GM23338 (cell line): ENCODE measurements around the gene FXYD6. TPM values are rescaled to one million over a fixed set of nuclear protein-coding genes. Genes with fewer than 3 reads are reported as not detected.

Experiments used
- ATAC-seq: fragments of 200-7000 bp; cut with Tn5 transposase; 3 replicates; pipeline ENCODE4 v1.9.1; 2020
- DNase-seq: peaks from one replicate; pipeline ENCODE4 v3.0.0-alpha.2; 2015; ENCODE audit warnings: low spot score
- H2AFZ ChIP-seq: fragments of 200-600 bp; sonication (generic); 2 replicates; pipeline ENCODE4 v1.8.0; 2016; ENCODE audit warnings: antibody characterized with exemption, mild to moderate bottlenecking, moderate library complexity
- H3F3A ChIP-seq: fragments of 200-600 bp; sonication (generic); replicated peaks from 2 replicates; pipeline ENCODE4 v1.8.0; 2017; ENCODE audit warnings: antibody characterized with exemption, mixed run types, low read depth
- H3K27ac ChIP-seq: fragments of 200-600 bp; sonication (generic); 2 replicates; pipeline ENCODE4 v1.6.1; 2016; ENCODE audit warnings: low read depth
- H3K27me3 ChIP-seq: fragments of 200-600 bp; sonication (generic); 2 replicates; pipeline ENCODE4 v1.8.0; 2016; ENCODE audit warnings: mild to moderate bottlenecking, mixed run types, moderate library complexity; ENCODE audit not compliant: insufficient read depth
- H3K36me3 ChIP-seq: fragments of 200-600 bp; sonication (generic); 2 replicates; pipeline ENCODE4 v1.8.0; 2016; ENCODE audit warnings: mild to moderate bottlenecking; ENCODE audit not compliant: insufficient read depth
- H3K4me1 ChIP-seq: fragments of 200-600 bp; sonication (generic); 2 replicates; pipeline ENCODE4 v1.8.0; 2016; ENCODE audit warnings: mild to moderate bottlenecking, moderate library complexity; ENCODE audit not compliant: insufficient read depth
- H3K4me2 ChIP-seq: fragments of 200-600 bp; sonication (generic); 2 replicates; pipeline ENCODE4 v1.7.1; 2017; ENCODE audit warnings: mixed run types
- H3K4me3 ChIP-seq: fragments of 200-600 bp; sonication (generic); 2 replicates; pipeline ENCODE4 v1.6.1; 2016; ENCODE audit warnings: mixed run types
- H3K79me2 ChIP-seq: fragments of 200-600 bp; sonication (generic); replicated peaks from 2 replicates; pipeline ENCODE4 v1.8.0; 2017; ENCODE audit warnings: mild to moderate bottlenecking; ENCODE audit not compliant: insufficient read depth
- H3K9me2 ChIP-seq: fragments of 200-600 bp; sonication (generic); 2 replicates; pipeline ENCODE4 v1.8.0; 2017; ENCODE audit not compliant: insufficient read depth
- H4K20me1 ChIP-seq: fragments of 200-600 bp; sonication (generic); replicated peaks from 2 replicates; pipeline ENCODE4 v1.8.0; 2017; ENCODE audit warnings: mild to moderate bottlenecking; ENCODE audit not compliant: insufficient read depth
- H3K27ac Mint-ChIP-seq: 2 replicates; pipeline ENCODE4 v1.8.0; 2020; ENCODE audit warnings: inconsistent platforms, mild to moderate bottlenecking, moderate library complexity, mixed read lengths
- H3K27me3 Mint-ChIP-seq: 3 replicates; pipeline ENCODE4 v1.8.0; 2022; ENCODE audit warnings: low read depth, mild to moderate bottlenecking, moderate library complexity, mixed read lengths, inconsistent platforms; ENCODE audit not compliant: insufficient read depth, poor library complexity
- H3K36me3 Mint-ChIP-seq: 3 replicates; pipeline ENCODE4 v1.8.0; 2021; ENCODE audit warnings: low read depth, mild to moderate bottlenecking, inconsistent platforms, moderate library complexity, mixed read lengths
- H3K4me1 Mint-ChIP-seq: 3 replicates; pipeline ENCODE4 v1.8.0; 2020; ENCODE audit warnings: mild to moderate bottlenecking, inconsistent platforms, mixed read lengths
- H3K4me3 Mint-ChIP-seq: 3 replicates; pipeline ENCODE4 v1.8.0; 2021; ENCODE audit warnings: moderate library complexity, mild to moderate bottlenecking, inconsistent platforms, mixed read lengths
- H3K9me3 Mint-ChIP-seq: 3 replicates; pipeline ENCODE4 v1.8.0; 2020; ENCODE audit warnings: moderate library complexity, mild to moderate bottlenecking, inconsistent platforms, mixed read lengths
- EZH2phosphoT487 ChIP-seq: fragments of 200-600 bp; sonication (generic); IDR thresholded peaks from one replicate; pipeline ENCODE4 v1.8.1; 2018; ENCODE audit warnings: antibody characterized with exemption; ENCODE audit not compliant: unreplicated experiment
- JUNB ChIP-seq: IDR thresholded peaks from one replicate; pipeline ENCODE4 v1.6.1; 2016; ENCODE audit warnings: antibody characterized with exemption; ENCODE audit not compliant: unreplicated experiment
- ZNF114 ChIP-seq: fragments of 250-450 bp; sonication (Bioruptor Pico); IDR thresholded peaks from 2 replicates; pipeline ENCODE4 v1.5.0; 2020; ENCODE audit warnings: mild to moderate bottlenecking, moderate library complexity
- ZNF331 ChIP-seq: fragments of 250-450 bp; sonication (Bioruptor Pico); IDR thresholded peaks from 2 replicates; pipeline ENCODE4 v1.5.0; 2020; ENCODE audit warnings: low read depth, mild to moderate bottlenecking, moderate library complexity
- polyA plus RNA-seq: library from polyadenylated mRNA; unstranded; fragments of >200 nt; fragmentation: Nextera tagmentation; extraction: Ambion mirVana; gene quantifications from 2 replicates; pipeline ENCODE4 v1.2.1, GENCODE V29; 2016
- total RNA-seq: library from RNA; depleted of rRNA; stranded (reverse); fragments of >200 nt; shearing (Covaris generic); gene quantifications from 2 replicates; pipeline ENCODE4 v1.2.3, GENCODE V29; 2014
- TF ChIP-seq, protein P1 (sequence below): fragments of 250-450 bp; sonication (Bioruptor Pico); IDR thresholded peaks from 2 replicates; pipeline ENCODE4 v1.5.0; 2020; ENCODE audit warnings: mild to moderate bottlenecking, moderate library complexity

Gene FXYD6
- total and polyA plus RNA-seq, 2 experiments from 2014 or later = 26.2 to 30.7 TPM

DNA sequence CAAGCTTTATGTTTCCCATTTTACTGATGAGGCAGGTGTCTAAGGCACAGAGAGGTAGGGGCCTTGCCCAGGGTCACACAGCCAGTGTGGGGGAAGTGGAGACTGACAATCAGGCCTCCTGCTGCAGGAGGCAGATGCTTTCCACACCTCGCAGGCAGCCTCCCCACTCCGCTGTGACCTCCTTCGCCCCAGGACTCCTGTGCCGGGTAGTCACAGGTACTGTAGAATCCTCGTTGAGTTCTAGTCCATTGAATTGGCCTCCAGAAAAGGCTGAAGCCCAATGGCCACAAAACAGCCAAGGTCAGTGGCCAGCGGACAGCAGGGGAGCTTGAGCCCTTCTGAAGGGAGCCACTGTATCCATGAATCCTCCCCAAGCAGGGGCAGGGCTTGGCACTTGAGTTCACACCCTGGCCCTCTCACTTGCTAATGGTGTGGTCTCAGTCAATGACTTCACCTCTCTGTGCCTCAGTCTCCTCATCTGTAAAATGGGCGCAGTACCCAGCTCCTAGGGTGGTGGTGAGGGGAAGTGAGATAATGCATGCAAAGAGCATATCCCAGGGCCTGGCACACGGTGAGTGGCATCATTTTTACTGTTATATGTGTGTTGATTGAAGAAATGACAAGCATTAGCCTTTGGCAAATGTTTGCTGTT is 50.8 kb downstream of the FXYD6 start:
- H3K27ac ChIP-seq = no peak overlapping the region
- H3K4me1 ChIP-seq = peaks cover 8% of the 10 kb centered on the region; the same call in 1 of the 2 replicates
- DNase-seq (no peak), ATAC-seq (no peak)
- H4K20me1 ChIP-seq = no peaks in the 10 kb centered on the region
- peaks cover 26% of the 10 kb centered on the region for H3K27me3 Mint-ChIP-seq
- H3F3A ChIP-seq = no peaks in the 10 kb centered on the region
- TF ChIP-seq EZH2phosphoT487 (no peak), ZNF331 (no peak), JUNB (no peak), ZNF114 (CRISPR knock-in tag) (no peak)
- TF ChIP-seq, protein P1, sequence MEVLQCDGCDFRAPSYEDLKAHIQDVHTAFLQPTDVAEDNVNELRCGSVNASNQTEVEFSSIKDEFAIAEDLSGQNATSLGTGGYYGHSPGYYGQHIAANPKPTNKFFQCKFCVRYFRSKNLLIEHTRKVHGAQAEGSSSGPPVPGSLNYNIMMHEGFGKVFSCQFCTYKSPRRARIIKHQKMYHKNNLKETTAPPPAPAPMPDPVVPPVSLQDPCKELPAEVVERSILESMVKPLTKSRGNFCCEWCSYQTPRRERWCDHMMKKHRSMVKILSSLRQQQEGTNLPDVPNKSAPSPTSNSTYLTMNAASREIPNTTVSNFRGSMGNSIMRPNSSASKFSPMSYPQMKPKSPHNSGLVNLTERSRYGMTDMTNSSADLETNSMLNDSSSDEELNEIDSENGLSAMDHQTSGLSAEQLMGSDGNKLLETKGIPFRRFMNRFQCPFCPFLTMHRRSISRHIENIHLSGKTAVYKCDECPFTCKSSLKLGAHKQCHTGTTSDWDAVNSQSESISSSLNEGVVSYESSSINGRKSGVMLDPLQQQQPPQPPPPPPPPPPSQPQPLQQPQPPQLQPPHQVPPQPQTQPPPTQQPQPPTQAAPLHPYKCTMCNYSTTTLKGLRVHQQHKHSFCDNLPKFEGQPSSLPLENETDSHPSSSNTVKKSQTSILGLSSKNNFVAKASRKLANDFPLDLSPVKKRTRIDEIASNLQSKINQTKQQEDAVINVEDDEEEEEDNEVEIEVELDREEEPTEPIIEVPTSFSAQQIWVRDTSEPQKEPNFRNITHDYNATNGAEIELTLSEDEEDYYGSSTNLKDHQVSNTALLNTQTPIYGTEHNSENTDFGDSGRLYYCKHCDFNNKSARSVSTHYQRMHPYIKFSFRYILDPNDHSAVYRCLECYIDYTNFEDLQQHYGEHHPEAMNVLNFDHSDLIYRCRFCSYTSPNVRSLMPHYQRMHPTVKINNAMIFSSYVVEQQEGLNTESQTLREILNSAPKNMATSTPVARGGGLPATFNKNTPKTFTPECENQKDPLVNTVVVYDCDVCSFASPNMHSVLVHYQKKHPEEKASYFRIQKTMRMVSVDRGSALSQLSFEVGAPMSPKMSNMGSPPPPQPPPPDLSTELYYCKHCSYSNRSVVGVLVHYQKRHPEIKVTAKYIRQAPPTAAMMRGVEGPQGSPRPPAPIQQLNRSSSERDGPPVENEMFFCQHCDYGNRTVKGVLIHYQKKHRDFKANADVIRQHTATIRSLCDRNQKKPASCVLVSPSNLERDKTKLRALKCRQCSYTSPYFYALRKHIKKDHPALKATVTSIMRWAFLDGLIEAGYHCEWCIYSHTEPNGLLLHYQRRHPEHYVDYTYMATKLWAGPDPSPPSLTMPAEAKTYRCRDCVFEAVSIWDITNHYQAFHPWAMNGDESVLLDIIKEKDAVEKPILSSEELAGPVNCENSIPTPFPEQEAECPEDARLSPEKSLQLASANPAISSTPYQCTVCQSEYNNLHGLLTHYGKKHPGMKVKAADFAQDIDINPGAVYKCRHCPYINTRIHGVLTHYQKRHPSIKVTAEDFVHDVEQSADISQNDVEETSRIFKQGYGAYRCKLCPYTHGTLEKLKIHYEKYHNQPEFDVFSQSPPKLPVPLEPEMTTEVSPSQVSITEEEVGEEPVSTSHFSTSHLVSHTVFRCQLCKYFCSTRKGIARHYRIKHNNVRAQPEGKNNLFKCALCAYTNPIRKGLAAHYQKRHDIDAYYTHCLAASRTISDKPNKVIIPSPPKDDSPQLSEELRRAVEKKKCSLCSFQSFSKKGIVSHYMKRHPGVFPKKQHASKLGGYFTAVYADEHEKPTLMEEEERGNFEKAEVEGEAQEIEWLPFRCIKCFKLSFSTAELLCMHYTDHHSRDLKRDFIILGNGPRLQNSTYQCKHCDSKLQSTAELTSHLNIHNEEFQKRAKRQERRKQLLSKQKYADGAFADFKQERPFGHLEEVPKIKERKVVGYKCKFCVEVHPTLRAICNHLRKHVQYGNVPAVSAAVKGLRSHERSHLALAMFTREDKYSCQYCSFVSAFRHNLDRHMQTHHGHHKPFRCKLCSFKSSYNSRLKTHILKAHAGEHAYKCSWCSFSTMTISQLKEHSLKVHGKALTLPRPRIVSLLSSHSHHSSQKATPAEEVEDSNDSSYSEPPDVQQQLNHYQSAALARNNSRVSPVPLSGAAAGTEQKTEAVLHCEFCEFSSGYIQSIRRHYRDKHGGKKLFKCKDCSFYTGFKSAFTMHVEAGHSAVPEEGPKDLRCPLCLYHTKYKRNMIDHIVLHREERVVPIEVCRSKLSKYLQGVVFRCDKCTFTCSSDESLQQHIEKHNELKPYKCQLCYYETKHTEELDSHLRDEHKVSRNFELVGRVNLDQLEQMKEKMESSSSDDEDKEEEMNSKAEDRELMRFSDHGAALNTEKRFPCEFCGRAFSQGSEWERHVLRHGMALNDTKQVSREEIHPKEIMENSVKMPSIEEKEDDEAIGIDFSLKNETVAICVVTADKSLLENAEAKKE (CRISPR knock-in tag) = no peak
- H3K79me2 ChIP-seq = no peaks in the 10 kb centered on the region
- H2AFZ ChIP-seq = no peak overlapping the region
- H3K27ac Mint-ChIP-seq = no peak overlapping the region
- H3K4me1 Mint-ChIP-seq = peaks cover 36% of the 10 kb centered on the region
- H3K4me3 ChIP-seq = no peak overlapping the region
- H3K27me3 ChIP-seq = no peaks in the 10 kb centered on the region
- no peak overlapping the region for H3K4me2 ChIP-seq
- no peaks in the 10 kb centered on the region for H3K36me3 Mint-ChIP-seq
- no peaks in the 10 kb centered on the region for H3K9me3 Mint-ChIP-seq
- no peaks in the 10 kb centered on the region for H3K9me2 ChIP-seq
- no peaks in the 10 kb centered on the region for H3K36me3 ChIP-seq
- H3K4me3 Mint-ChIP-seq = no peak overlapping the region
